OCI-LY7 (cell line): ENCODE results near the gene PANK4. TPM values are rescaled to one million over a fixed set of nuclear protein-coding genes. Genes with fewer than 3 reads are reported as not detected.

Source experiments
- BruUV-seq: library from RNA; stranded (reverse); fragments of 400-500 nt; replicated peaks from 2 replicates; lab custom pipeline; 2021; lab: Mats Ljungman, UMichigan
- CTCF ChIA-PET: fragments of 300-600 bp; sonication (Branson Sonifier 250); formaldehyde crosslinking; loops from one replicate; lab custom pipeline; 2022; ENCODE audit warnings: antibody characterized with exemption; ENCODE audit not compliant: unreplicated experiment; lab: Charles Lee
- POLR2A ChIA-PET: fragments of 300-600 bp; sonication (Branson Sonifier 250); formaldehyde crosslinking; loops from one replicate; lab custom pipeline; 2022; ENCODE audit warnings: antibody characterized with exemption; lab: Charles Lee
- DNase-seq: peaks from one replicate; pipeline ENCODE4 v3.0.0-alpha.2; 2015; ENCODE audit warnings: low spot score
- H2AFZ ChIP-seq: fragments of 200-600 bp; sonication (generic), shearing (Covaris generic); 2 replicates; pipeline ENCODE4 v1.6.1; 2014; ENCODE audit warnings: mild to moderate bottlenecking, antibody characterized with exemption, low read length, moderate library complexity
- H3K27ac ChIP-seq: fragments of 200-600 bp; sonication (generic); 2 replicates; pipeline ENCODE4 v1.5.1; 2014; ENCODE audit warnings: mixed run types, low read depth, mild to moderate bottlenecking, moderate library complexity, low read length, inconsistent platforms; ENCODE audit not compliant: poor library complexity, severe bottlenecking
- H3K36me3 ChIP-seq: fragments of 200-600 bp; sonication (generic); 2 replicates; pipeline ENCODE4 v1.6.1; 2014; ENCODE audit warnings: mild to moderate bottlenecking, antibody characterized with exemption, low read length, moderate library complexity, mixed read lengths; ENCODE audit not compliant: insufficient read depth
- H3K4me1 ChIP-seq: fragments of 200-600 bp; sonication (generic); 2 replicates; pipeline ENCODE4 v1.5.1; 2014; ENCODE audit warnings: mild to moderate bottlenecking, low read length; ENCODE audit not compliant: insufficient read depth, poor library complexity, severe bottlenecking
- H3K4me2 ChIP-seq: fragments of 200-600 bp; sonication (generic); 2 replicates; pipeline ENCODE4 v1.6.1; 2014; ENCODE audit warnings: mild to moderate bottlenecking, low read length
- H3K4me3 ChIP-seq: fragments of 200-600 bp; sonication (generic); 2 replicates; pipeline ENCODE4 v1.5.1; 2014; ENCODE audit warnings: mild to moderate bottlenecking, low read depth, low read length; ENCODE audit not compliant: poor library complexity, severe bottlenecking
- H3K79me2 ChIP-seq: fragments of 200-600 bp; sonication (generic); 2 replicates; pipeline ENCODE4 v1.6.1; 2016; ENCODE audit warnings: low read depth, mild to moderate bottlenecking, low read length, moderate library complexity, mixed read lengths; ENCODE audit not compliant: insufficient read depth
- H3K9me2 ChIP-seq: fragments of 200-600 bp; sonication (generic); 2 replicates; pipeline ENCODE4 v1.6.1; 2016; ENCODE audit warnings: mild to moderate bottlenecking, low read length, mixed read lengths; ENCODE audit not compliant: insufficient read depth
- H3K9me3 ChIP-seq: fragments of 200-600 bp; sonication (generic); 2 replicates; pipeline ENCODE4 v1.6.1; 2014; ENCODE audit warnings: mild to moderate bottlenecking, mixed run types, low read length, mixed read lengths
- H4K20me1 ChIP-seq: fragments of 200-600 bp; sonication (generic); 2 replicates; pipeline ENCODE4 v1.6.1; 2014; ENCODE audit warnings: mild to moderate bottlenecking, antibody characterized with exemption, low read length, moderate library complexity, mixed read lengths; ENCODE audit not compliant: insufficient read depth
- EZH2phosphoT487 ChIP-seq: fragments of 200-600 bp; sonication (generic); IDR thresholded peaks from 2 replicates; pipeline ENCODE4 v1.6.1; 2018; ENCODE audit warnings: low read depth, borderline replicate concordance, mild to moderate bottlenecking, mixed run types, antibody characterized with exemption, low read length, moderate library complexity, mixed read lengths
- intact Hi-C: fragments of 100-400 bp; cut with micrococcal nuclease; formaldehyde crosslinking; loops from one replicate; pipeline ENCODE4 v1.10.0; 2022; ENCODE audit not compliant: unreplicated experiment
- total RNA-seq, 2 experiments: library from RNA; depleted of rRNA in 1 of 2; stranded (reverse); fragments of >200 nt in 1 of 2; shearing (Covaris generic) in 1 of 2; gene quantifications; 2 replicates each; pipeline ENCODE4 v1.2.3, GENCODE V29; 2014 to 2022
- TF ChIP-seq, protein P1 (sequence below): fragments of 200-600 bp; sonication (generic); conservative IDR thresholded peaks from 2 replicates; pipeline ENCODE4 v1.5.1; 2014; ENCODE audit warnings: mild to moderate bottlenecking, antibody characterized with exemption, low read length, moderate library complexity, mixed read lengths

The PANK4 gene
- total RNA-seq, 2 experiments from 2014 or later: 49.1 to 55.9 TPM

DNA sequence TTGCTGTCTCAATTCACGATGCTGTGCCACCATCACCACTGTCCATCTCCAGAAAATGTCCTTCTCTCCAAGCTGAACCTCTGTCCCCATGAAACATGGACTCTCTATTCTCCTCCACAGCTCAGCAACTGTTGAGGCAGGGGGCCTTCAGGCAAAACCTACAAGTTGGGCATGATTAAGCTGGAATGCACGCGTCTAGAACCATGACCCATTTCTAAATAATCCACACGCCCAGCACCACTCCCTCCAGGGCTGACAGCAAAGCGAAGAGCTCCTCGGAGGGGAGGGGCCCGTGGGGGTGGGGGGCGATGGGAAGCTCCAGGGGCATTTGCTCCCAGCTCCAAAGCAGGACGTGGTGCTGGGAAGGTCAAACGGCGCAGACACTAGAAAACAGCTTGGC is 7.0 kb upstream of the PANK4 start:
- POLR2A ChIA-PET: no interaction called here
- Histone ChIP-seq H2AFZ (no peak overlapping the region), H3K4me1 (no peaks in the 10 kb centered on the region), H3K4me3 (no peak overlapping the region), H3K79me2 (no peaks in the 10 kb centered on the region), H3K9me3 (no peaks in the 10 kb centered on the region), H3K4me2 (no peak overlapping the region), H3K9me2 (no peaks in the 10 kb centered on the region), H3K27ac (no peak overlapping the region), H4K20me1 (no peaks in the 10 kb centered on the region), H3K36me3 (no peaks in the 10 kb centered on the region)
- no TSS peak for BruUV-seq
- TF ChIP-seq EZH2phosphoT487: no peak
- TF ChIP-seq, protein P1, sequence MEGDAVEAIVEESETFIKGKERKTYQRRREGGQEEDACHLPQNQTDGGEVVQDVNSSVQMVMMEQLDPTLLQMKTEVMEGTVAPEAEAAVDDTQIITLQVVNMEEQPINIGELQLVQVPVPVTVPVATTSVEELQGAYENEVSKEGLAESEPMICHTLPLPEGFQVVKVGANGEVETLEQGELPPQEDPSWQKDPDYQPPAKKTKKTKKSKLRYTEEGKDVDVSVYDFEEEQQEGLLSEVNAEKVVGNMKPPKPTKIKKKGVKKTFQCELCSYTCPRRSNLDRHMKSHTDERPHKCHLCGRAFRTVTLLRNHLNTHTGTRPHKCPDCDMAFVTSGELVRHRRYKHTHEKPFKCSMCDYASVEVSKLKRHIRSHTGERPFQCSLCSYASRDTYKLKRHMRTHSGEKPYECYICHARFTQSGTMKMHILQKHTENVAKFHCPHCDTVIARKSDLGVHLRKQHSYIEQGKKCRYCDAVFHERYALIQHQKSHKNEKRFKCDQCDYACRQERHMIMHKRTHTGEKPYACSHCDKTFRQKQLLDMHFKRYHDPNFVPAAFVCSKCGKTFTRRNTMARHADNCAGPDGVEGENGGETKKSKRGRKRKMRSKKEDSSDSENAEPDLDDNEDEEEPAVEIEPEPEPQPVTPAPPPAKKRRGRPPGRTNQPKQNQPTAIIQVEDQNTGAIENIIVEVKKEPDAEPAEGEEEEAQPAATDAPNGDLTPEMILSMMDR: no peak
- intact Hi-C loops: no loop called here
- no peak for DNase-seq
- CTCF ChIA-PET: no interaction called here

DNA sequence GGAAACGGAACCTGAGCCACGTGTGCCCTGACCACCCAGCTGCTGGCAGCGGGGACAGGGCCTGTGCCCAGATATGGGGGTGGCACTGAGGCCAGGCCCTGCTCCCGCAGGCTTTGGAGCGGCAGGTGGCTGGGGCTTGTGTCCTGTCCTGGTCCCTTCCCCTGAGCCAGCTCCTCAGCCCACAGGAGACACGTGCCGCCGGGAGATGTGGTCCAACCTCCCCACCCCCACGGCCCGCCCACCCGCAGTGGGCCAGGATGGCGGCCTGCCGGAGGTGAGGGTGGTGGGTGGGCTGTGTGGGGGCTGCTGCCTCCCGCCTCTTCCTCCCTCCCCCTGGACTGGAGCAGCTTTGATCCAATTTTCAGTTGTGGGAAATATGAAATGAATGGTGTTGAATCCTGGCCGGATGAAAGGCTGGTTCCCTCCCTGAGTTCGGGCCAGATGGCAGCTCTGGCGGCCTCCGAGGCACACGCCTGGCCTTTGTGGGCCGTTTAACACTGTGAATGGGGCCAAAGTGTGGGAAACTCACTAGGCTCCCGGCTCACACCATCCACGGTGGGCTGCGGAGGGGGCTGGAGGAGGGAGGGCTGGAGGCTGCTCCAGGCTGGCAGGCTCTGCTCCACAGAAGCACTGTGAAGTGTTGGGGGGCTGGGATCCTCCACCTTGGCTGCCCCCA is 6.2 kb upstream of the PANK4 start:
- POLR2A ChIA-PET: no interaction called here
- Histone ChIP-seq H2AFZ (no peak overlapping the region), H4K20me1 (no peaks in the 10 kb centered on the region), H3K27ac (no peak overlapping the region), H3K9me3 (no peaks in the 10 kb centered on the region), H3K4me1 (no peaks in the 10 kb centered on the region), H3K9me2 (no peaks in the 10 kb centered on the region), H3K79me2 (no peaks in the 10 kb centered on the region), H3K4me2 (no peak overlapping the region), H3K4me3 (no peak overlapping the region), H3K36me3 (no peaks in the 10 kb centered on the region)
- no peak for DNase-seq
- no peak for TF ChIP-seq EZH2phosphoT487
- TF ChIP-seq, protein P1: no peak
- CTCF ChIA-PET: no interaction called here
- BruUV-seq: no TSS peak
- intact Hi-C loops: no loop called here

DNA sequence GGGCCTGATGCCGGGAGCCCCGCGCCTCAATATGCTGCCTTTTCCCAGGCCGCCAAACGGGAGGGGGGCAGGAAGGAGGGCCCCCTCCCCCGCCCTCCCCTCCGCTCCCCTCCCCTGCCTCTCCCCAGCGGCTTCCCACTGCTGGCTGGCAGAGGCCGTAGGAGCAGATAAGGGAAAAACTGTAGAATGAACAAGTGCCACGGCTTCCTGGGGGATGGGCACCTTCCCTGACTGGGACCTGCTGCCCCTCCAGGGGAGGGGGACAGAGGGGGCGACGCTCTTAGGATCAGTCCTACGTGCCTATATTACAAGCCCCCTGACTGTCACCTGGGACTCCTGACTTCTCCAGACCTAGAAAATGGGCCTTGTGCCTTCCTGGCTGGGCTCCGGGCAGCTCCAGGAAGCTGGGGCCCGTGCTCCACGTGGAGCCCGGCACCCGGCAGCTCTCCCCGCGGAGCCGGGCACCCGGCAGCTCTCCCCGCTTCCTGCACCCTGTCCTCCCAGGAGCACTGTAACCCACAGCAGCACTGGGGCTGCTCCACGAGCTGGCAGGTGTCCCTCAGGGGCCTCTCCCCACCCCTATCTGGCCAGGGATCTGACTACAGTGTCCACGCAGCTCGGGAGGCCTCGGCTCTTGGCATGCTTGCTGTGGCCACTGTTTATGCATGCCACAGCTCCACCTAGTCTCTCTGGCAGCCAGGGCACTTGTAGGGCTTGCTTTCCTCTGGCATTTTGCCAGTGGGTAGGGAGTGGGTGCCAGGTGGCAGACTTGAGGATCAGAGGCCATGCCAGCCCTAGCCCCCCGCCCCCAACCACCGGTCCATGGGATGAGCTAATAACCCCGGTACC is 4.3 kb upstream of the PANK4 start:
- H3K79me2 ChIP-seq: peaks cover 3% of the 10 kb centered on the region
- no peaks in the 10 kb centered on the region for H3K9me2 ChIP-seq
- peaks cover under 1% of the 10 kb centered on the region; the same call in 1 of the 2 replicates for H4K20me1 ChIP-seq
- H3K9me3 ChIP-seq: no peaks in the 10 kb centered on the region
- H3K36me3 ChIP-seq: no peaks in the 10 kb centered on the region
- peaks cover 6% of the 10 kb centered on the region for H3K4me1 ChIP-seq
- ChIA-PET CTCF (no interaction called here), POLR2A (no interaction called here)
- H3K4me3 ChIP-seq: no peak overlapping the region
- BruUV-seq: no TSS peak
- intact Hi-C loops: no loop called here
- TF ChIP-seq EZH2phosphoT487: no peak
- TF ChIP-seq, protein P1: no peak
- H3K27ac ChIP-seq: no peak overlapping the region
- no peak for DNase-seq
- no peak overlapping the region for H2AFZ ChIP-seq
- no peak overlapping the region for H3K4me2 ChIP-seq
